ENCODE data around the gene UBA3.

DNA sequence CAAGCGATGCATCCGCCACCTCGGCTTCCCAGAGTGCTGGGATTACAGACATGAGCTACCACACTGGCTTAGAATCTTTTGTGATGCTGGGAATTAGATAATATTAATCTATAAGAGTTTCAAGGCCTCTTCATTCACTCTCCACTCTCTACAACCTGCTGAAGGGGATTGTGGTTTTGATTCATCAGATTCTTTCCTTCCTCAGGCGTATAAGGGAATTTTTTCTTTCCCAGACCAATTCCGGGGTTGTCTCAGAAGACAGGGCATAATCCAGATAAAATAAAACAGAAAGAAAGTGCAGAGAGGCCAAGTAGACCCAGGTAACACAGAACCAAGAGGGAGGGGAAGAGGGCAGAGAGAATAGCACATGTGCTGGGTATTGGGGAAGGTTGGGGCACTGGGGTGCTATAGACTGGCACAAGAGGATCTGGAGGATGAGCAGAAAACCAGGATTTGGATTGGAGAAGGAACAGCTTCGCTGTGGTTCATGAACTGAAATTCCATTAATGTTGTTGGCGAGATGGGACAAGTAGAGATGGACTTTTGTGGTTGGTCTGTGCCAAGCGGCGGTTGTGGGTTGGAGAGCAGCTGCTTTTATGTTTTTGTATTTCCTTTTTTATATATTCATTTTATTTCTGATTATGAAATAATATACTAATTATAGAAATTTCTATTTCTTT, 17.4 kb upstream of the UBA3 start:
- TF ChIP-seq CTCF (IDR thresholded peaks at IDR 0.05) (no peak), EZH2 (IDR thresholded peaks at IDR 0.05) (no peak)

Measured in neural progenitor cell (in vitro differentiated cells).